ENCODE measurements around the gene UCP3. TPM values are rescaled to one million over a fixed set of nuclear protein-coding genes. Genes with fewer than 3 reads are reported as not detected.

The UCP3 gene
- total and polyA plus RNA-seq, 2 of the 8 experiments (the other 6 are each of a cell fraction or from before 2014, with no cell fraction given), result 0.85 to 1.3 TPM

DNA sequence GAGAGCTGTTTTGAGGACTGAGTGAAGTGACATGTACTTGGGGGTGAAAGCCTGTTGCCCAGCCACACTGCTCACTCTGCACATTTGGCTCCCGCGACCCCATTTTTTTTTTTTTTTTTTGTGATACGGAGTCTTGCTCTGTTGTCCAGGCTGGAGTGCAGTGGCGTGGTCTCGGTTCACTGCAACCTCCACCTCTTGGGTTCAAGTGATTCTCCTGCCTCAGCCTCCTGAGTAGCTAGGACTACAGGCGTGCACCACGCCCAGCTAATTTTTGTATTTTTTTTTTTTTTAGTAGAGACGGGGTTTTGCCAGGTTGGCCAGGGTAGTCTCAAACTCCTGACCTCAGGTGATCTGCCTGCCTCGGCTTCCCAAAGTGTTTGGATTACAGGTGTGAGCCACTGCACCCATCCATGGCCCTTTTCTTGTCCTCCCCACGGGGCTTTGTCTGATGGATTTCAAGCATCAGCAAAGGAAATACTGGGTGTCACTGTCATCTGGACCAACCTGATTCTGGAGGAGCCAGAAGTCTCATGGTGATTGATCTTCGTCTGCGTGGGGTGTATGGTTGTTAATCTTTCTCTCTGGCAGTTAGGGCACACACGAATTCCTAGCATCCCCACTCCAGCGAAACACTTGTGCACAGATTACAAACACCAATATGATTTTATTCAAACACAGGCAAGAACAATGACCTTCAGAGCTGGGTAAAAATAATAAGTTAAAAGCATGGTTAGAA is 3.4 kb upstream of the UCP3 start:
- H3K4ac ChIP-seq (replicated peaks; ENCODE audit: insufficient read length, low read depth, low read length), result no peak overlapping the region
- H2BK15ac ChIP-seq (ENCODE audit: low read length), result no peak overlapping the region
- H3K18ac ChIP-seq (ENCODE audit: extremely low read depth, low read length), result no peak overlapping the region
- no peak overlapping the region for H4K91ac ChIP-seq (replicated peaks; ENCODE audit: insufficient read length, low read length)
- no peaks in the 10 kb centered on the region; a peak in 1 of 8 replicates for H3K36me3 ChIP-seq (ENCODE audit: control insufficient read depth in 2 of 4, insufficient read depth in 4 of 4, low read length in 3 of 4)
- H3K4me2 ChIP-seq (ENCODE audit: insufficient read depth in 1 of 2, low read depth in 2 of 2, low read length in 2 of 2), result no peak overlapping the region
- H2BK20ac ChIP-seq (ENCODE audit: low read length), result no peak overlapping the region
- no peak overlapping the region for H2BK5ac ChIP-seq (ENCODE audit: low read depth, low read length)
- H3K23ac ChIP-seq (ENCODE audit: insufficient read length), result no peak overlapping the region
- H3K14ac ChIP-seq (ENCODE audit: insufficient read length), result no peak overlapping the region
- ChIA-PET CTCF (ENCODE audit: partially characterized antibody) (interaction anchor here (0.6 kb wide), 1 partner anchor 52 kb away, joined by 4 read pairs; no protein-coding TSS in a partner anchor), POLR2A (ENCODE audit: partially characterized antibody) (interaction anchor here (0.7 kb wide), 1 partner anchor 35 kb away, joined by 3 read pairs; no protein-coding TSS in a partner anchor)
- no peak overlapping the region for H4K8ac ChIP-seq (ENCODE audit: extremely low read depth, insufficient read depth, low read length)
- no peak overlapping the region for H2AFZ ChIP-seq (ENCODE audit: low read length)
- no peak overlapping the region for H2BK12ac ChIP-seq (ENCODE audit: low read depth, low read length)
- no peaks in the 10 kb centered on the region for H3K79me2 ChIP-seq (ENCODE audit: control insufficient read depth in 1 of 2, insufficient read depth in 2 of 2, low read length in 2 of 2)
- H2AK5ac ChIP-seq (ENCODE audit: low read depth, low read length), result no peak overlapping the region
- no peak overlapping the region for H3K4me3 ChIP-seq (ENCODE audit: extremely low read depth in 1 of 4, insufficient read depth in 2 of 4, low read depth in 3 of 4, low read length in 4 of 4)
- no peaks in the 10 kb centered on the region for H3K27me3 ChIP-seq (replicated peaks in 1 of 4; ENCODE audit: control insufficient read depth in 3 of 4, extremely low read depth in 1 of 4, insufficient read depth in 3 of 4, low read length in 3 of 4)
- no peaks in the 10 kb centered on the region; the same call in 1 of the 2 replicates for H3K79me1 ChIP-seq (ENCODE audit: low read depth, low read length)
- TF ChIP-seq POLR2AphosphoS5 (IDR thresholded peaks at IDR 0.05; ENCODE audit: low read depth, low read length), result no peak
- TF ChIP-seq EP300 (IDR thresholded peaks at IDR 0.05; ENCODE audit: borderline replicate concordance in 1 of 2, low read depth in 2 of 2, low read length in 2 of 2), result no peak
- TF ChIP-seq, protein P1, sequence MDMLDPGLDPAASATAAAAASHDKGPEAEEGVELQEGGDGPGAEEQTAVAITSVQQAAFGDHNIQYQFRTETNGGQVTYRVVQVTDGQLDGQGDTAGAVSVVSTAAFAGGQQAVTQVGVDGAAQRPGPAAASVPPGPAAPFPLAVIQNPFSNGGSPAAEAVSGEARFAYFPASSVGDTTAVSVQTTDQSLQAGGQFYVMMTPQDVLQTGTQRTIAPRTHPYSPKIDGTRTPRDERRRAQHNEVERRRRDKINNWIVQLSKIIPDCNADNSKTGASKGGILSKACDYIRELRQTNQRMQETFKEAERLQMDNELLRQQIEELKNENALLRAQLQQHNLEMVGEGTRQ (IDR thresholded peaks at IDR 0.05; ENCODE audit: low read length), result no peak
- TF ChIP-seq MAFK (IDR thresholded peaks at IDR 0.05; ENCODE audit: low read depth, low read length), result no peak
- TF ChIP-seq GABPA (IDR thresholded peaks at IDR 0.05; ENCODE audit: borderline replicate concordance, insufficient read depth, low read length), result no peak
- TF ChIP-seq KDM5A (IDR thresholded peaks at IDR 0.05; ENCODE audit: low read length), result no peak
- TF ChIP-seq SUZ12 (IDR thresholded peaks at IDR 0.05; ENCODE audit: low read length), result no peak
- H4K5ac ChIP-seq (ENCODE audit: insufficient read length, low read depth, low read length), result no peak overlapping the region
- 86% methylated on average over 11 of the region's 14 CpGs; no CpG with 5 or more reads in 1 of the 2 experiments for WGBS, 2 experiments (ENCODE audit: extremely low coverage in 1 of 2, insufficient coverage in 1 of 2, insufficient read length in 1 of 2, insufficient replicate concordance in 2 of 2, low coverage in 1 of 2, low lambda C conversion rate in 2 of 2, missing lambda C conversion rate in 1 of 2)
- no peak overlapping the region for H3K9ac ChIP-seq (replicated peaks in 1 of 4; ENCODE audit: extremely low read depth in 1 of 4, low read depth in 3 of 4, low read length in 3 of 4)
- no peak overlapping the region for H2BK120ac ChIP-seq (replicated peaks; ENCODE audit: low read depth, low read length)
- no peaks in the 10 kb centered on the region for H3K4me1 ChIP-seq (replicated peaks in 1 of 4; ENCODE audit: control insufficient read depth in 3 of 4, insufficient read depth in 4 of 4, low read length in 3 of 4)
- FAIRE-seq, result no peak
- no peak overlapping the region for H3K27ac ChIP-seq (ENCODE audit: low read depth, low read length)
- H3K23me2 ChIP-seq (ENCODE audit: low read depth, low read length), result no peaks in the 10 kb centered on the region
- H3K56ac ChIP-seq (replicated peaks; ENCODE audit: insufficient read length, low read depth, low read length), result no peak overlapping the region
- no peaks in the 10 kb centered on the region for H3K9me3 ChIP-seq (ENCODE audit: insufficient read depth in 2 of 2, low read depth in 1 of 2, low read length in 1 of 2)
- peaks cover 0 to 3% of the 10 kb centered on the region in 2 experiments for H4K20me1 ChIP-seq (replicated peaks in 1 of 2; ENCODE audit: control insufficient read depth in 1 of 2, insufficient read depth in 2 of 2, low read length in 2 of 2)
- DNase-seq (ENCODE audit: low read depth in 1 of 2, low spot score in 2 of 2), result no peak

Data from H1 (cell line).